Hepatocyte (in vitro differentiated cells): Measurements from ENCODE around the gene GPR45.

Source experiments
- CTCF ChIP-seq: fragments of 200-600 bp; sonication (generic); IDR thresholded peaks from 2 replicates; pipeline ENCODE4 v1.5.1; 2016; ENCODE audit warnings: antibody characterized with exemption, mild to moderate bottlenecking; ENCODE audit not compliant: poor library complexity
- EZH2 ChIP-seq: fragments of 200-600 bp; sonication (generic); IDR thresholded peaks from 2 replicates; pipeline ENCODE4 v1.6.1; 2016; ENCODE audit warnings: antibody characterized with exemption, mild to moderate bottlenecking, borderline replicate concordance

- no peak for TF ChIP-seq CTCF
- no peak for TF ChIP-seq EZH2
Observed at GRCh38 chr2:105274046-105274445, 32.5 kb downstream of the GPR45 start.
